CD14-positive monocyte (primary cell): Measurements from ENCODE around the gene TEAD1. TPM values are rescaled to one million over a fixed set of nuclear protein-coding genes. Genes with fewer than 3 reads are reported as not detected.

Source experiments
- DNase-seq, 3 donors: peaks; one replicate each; pipeline ENCODE4 v3.0.0-alpha.2; 2011 to 2022
- H2AFZ ChIP-seq: 2 replicates; pipeline ENCODE4 v1.6.0; 2012; ENCODE audit warnings: mild to moderate bottlenecking, low read depth, low read length, inconsistent platforms; ENCODE audit not compliant: insufficient read depth, poor library complexity, severe bottlenecking
- H3K27ac ChIP-seq, 2 donors: 1 replicate in 1 of 2; 2 replicates in 1 of 2; pipeline ENCODE4 v1.5.1; 2012 to 2013; ENCODE audit warnings: low read length in 2 of 2, control low read depth in 1 of 2, inconsistent platforms in 1 of 2, low read depth in 1 of 2, mild to moderate bottlenecking in 1 of 2
- H3K27me3 ChIP-seq, 2 donors: one replicate each; pipeline versions ENCODE4 v1.6.0 to v1.6.1; 2011 to 2013; ENCODE audit warnings: low read length in 2 of 2; ENCODE audit not compliant: control insufficient read depth in 2 of 2, insufficient read depth in 2 of 2
- H3K36me3 ChIP-seq, 2 donors: replicated peaks in 1 of 2; 1 replicate in 1 of 2; 2 replicates in 1 of 2; pipeline versions ENCODE4 v1.5.1 to v1.6.1; 2012 to 2013; ENCODE audit warnings: low read length in 2 of 2, control low read depth in 1 of 2, inconsistent platforms in 1 of 2, mild to moderate bottlenecking in 1 of 2; ENCODE audit not compliant: insufficient read depth in 2 of 2, control insufficient read depth in 1 of 2
- H3K4me1 ChIP-seq, 2 donors: 1 replicate in 1 of 2; 2 replicates in 1 of 2; pipeline versions ENCODE4 v1.5.1 to v1.6.1; 2012 to 2013; ENCODE audit warnings: low read length in 2 of 2, control low read depth in 1 of 2, inconsistent platforms in 1 of 2, mild to moderate bottlenecking in 1 of 2, moderate library complexity in 1 of 2; ENCODE audit not compliant: insufficient read depth in 2 of 2, control insufficient read depth in 1 of 2
- H3K4me2 ChIP-seq: replicated peaks from 2 replicates; pipeline ENCODE3; 2012; ENCODE audit warnings: low read length, moderate library complexity, mild to moderate bottlenecking; ENCODE audit not compliant: poor library complexity, severe bottlenecking; ENCODE audit errors: extremely low read depth
- H3K4me3 ChIP-seq, 3 experiments: fragments of 200-600 bp in 1 of 3; sonication (generic) in 1 of 3; replicated peaks in 1 of 3; 1 replicate in 2 of 3; 2 replicates in 1 of 3; pipeline ENCODE4 v1.5.1; 2011 to 2013; ENCODE audit warnings: low read length in 3 of 3, mild to moderate bottlenecking in 3 of 3, control low read depth in 2 of 3, low read depth in 2 of 3, inconsistent platforms in 1 of 3, moderate library complexity in 1 of 3
- H3K79me2 ChIP-seq: 2 replicates; pipeline ENCODE4 v1.6.0; 2012; ENCODE audit warnings: mild to moderate bottlenecking, control low read depth, inconsistent platforms, low read length, moderate library complexity; ENCODE audit not compliant: insufficient read depth
- H3K9ac ChIP-seq: 2 replicates; pipeline ENCODE4 v1.6.0; 2017; ENCODE audit warnings: low read length, mild to moderate bottlenecking; ENCODE audit not compliant: insufficient read depth, poor library complexity, severe bottlenecking
- H3K9me3 ChIP-seq, 2 donors: replicated peaks in 1 of 2; 1 replicate in 1 of 2; 2 replicates in 1 of 2; pipeline versions ENCODE4 v1.5.1 to v1.6.1; 2012 to 2013; ENCODE audit warnings: low read length in 2 of 2, control low read depth in 1 of 2; ENCODE audit not compliant: control insufficient read depth in 1 of 2, insufficient read depth in 1 of 2
- H4K20me1 ChIP-seq: 2 replicates; pipeline ENCODE4 v1.6.0; 2012; ENCODE audit warnings: mild to moderate bottlenecking, low read length, control low read depth, moderate library complexity; ENCODE audit not compliant: insufficient read depth
- H3K27ac Mint-ChIP-seq, 7 donors: one replicate each; pipeline ENCODE4 v1.8.0; 2020; ENCODE audit warnings: mild to moderate bottlenecking in 7 of 7, mixed read lengths in 7 of 7, moderate library complexity in 6 of 7, inconsistent platforms in 2 of 7
- H3K27me3 Mint-ChIP-seq, 3 donors: one replicate each; pipeline ENCODE4 v1.8.0; 2021 to 2022; ENCODE audit warnings: low read depth in 3 of 3, mild to moderate bottlenecking in 3 of 3, mixed read lengths in 3 of 3, moderate library complexity in 3 of 3, inconsistent platforms in 1 of 3
- H3K36me3 Mint-ChIP-seq, 2 donors: one replicate each; pipeline ENCODE4 v1.8.0; 2020; ENCODE audit warnings: mixed read lengths in 2 of 2, inconsistent platforms in 1 of 2, mild to moderate bottlenecking in 1 of 2
- H3K4me1 Mint-ChIP-seq: one replicate; pipeline ENCODE4 v1.8.0; 2020; ENCODE audit warnings: mild to moderate bottlenecking, mixed read lengths
- H3K4me3 Mint-ChIP-seq, 2 donors: one replicate each; pipeline ENCODE4 v1.8.0; 2020; ENCODE audit warnings: mild to moderate bottlenecking in 2 of 2, mixed read lengths in 2 of 2, moderate library complexity in 1 of 2
- H3K9me3 Mint-ChIP-seq, 7 donors: one replicate each; pipeline ENCODE4 v1.8.0; 2020 to 2022; ENCODE audit warnings: mixed read lengths in 7 of 7, mild to moderate bottlenecking in 6 of 7, moderate library complexity in 6 of 7, inconsistent platforms in 2 of 7
- CTCF ChIP-seq: fragments of 200-600 bp; IDR thresholded peaks from one replicate; pipeline ENCODE4 v1.8.0; 2022; ENCODE audit warnings: antibody characterized with exemption, mild to moderate bottlenecking
- WGBS: methylation state at CpG from one replicate; pipeline ENCODE4 v1.1.5; 2013; ENCODE audit warnings: missing lambda C conversion rate; ENCODE audit not compliant: insufficient coverage; 5-methylcytosine and 5-hydroxymethylcytosine counted together
- intact Hi-C, 2 donors: fragments of 100-400 bp; cut with micrococcal nuclease; formaldehyde crosslinking; loops; one replicate each; pipeline versions ENCODE4 v1.15.0 to v1.15.1; 2023
- polyA plus RNA-seq, 3 donors: library from polyadenylated mRNA; depleted of rRNA in 1 of 3; unstranded in 2 of 3; stranded (reverse) in 1 of 3; fragments of 300-500 nt in 2 of 3; fragments of >200 nt in 1 of 3; fragmentation: Illumina TruSeq in 2 of 3; gene quantifications; 1 replicate in 2 of 3; 2 replicates in 1 of 3; pipeline ENCODE4 v1.2.3, GENCODE V29; 2012 to 2021

Gene TEAD1
- polyA plus RNA-seq, 3 donors = not detected

DNA sequence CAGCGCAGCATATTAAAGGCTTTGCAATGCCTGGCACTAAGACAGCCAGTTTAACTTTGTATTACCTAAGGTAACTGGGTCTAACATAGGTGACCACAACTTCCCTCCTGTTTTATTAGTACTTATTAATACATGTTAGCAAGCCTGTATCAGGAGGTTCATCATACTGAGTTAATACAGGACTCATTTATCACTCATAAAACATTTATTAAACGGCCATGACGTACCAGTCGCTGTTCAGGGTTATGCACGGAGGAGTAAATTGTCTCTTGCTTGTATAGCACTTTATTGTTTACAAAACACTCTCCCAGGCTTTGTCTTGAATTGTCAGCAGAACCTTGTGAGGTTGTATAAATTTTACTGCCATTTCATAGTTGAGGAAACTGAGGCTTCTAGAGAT is 55.7 kb downstream of the TEAD1 start:
- H3K27ac Mint-ChIP-seq = no peak overlapping the region
- Histone ChIP-seq H3K4me3 (no peak overlapping the region), H3K4me2 (no peak overlapping the region), H3K79me2 (no peaks in the 10 kb centered on the region), H3K4me1 (no peaks in the 10 kb centered on the region), H3K36me3 (no peaks in the 10 kb centered on the region), H3K9ac (no peak overlapping the region), H3K27ac (no peak overlapping the region), H3K27me3 (no peaks in the 10 kb centered on the region), H2AFZ (no peak overlapping the region), H3K9me3 (no peaks in the 10 kb centered on the region), H4K20me1 (no peaks in the 10 kb centered on the region)
- no peaks in the 10 kb centered on the region for H3K4me1 Mint-ChIP-seq
- H3K9me3 Mint-ChIP-seq = peaks cover 0 to 2% (median 0%) of the 10 kb centered on the region in 7 donors
- WGBS = 100% methylated on average over 1 of the region's 5 CpGs
- intact Hi-C loops = no loop called here
- H3K36me3 Mint-ChIP-seq = no peaks in the 10 kb centered on the region
- no peak for DNase-seq
- TF ChIP-seq CTCF = no peak
- peaks cover 0 to 6% (median 4%) of the 10 kb centered on the region in 3 donors for H3K27me3 Mint-ChIP-seq
- H3K4me3 Mint-ChIP-seq = no peak overlapping the region

DNA sequence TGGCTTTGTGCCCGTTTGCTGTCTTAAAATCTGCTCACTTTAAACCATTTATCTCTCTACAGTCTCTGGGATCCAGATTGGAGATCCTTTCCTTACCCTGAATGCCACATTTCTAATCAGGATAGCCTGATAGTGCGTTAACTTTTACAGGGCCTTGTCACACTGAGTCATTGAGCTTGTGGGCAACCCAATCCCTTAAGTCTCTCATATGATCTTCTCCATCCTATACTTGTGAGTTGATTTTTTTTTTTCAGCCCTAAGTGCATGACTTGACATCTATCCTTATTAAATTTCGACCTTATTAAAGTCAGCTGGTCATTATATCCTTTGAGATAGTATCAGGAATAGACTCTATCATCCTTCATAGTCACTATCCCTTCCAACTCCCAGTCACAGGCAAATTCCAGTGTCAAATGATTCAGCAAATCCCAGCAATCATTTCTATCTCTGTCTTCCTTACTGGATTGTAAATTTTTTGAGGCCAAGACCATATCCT is 57.7 kb downstream of the TEAD1 start:
- H3K79me2 ChIP-seq = no peaks in the 10 kb centered on the region

More for the DNA sequence above, 57.7 kb downstream of the TEAD1 start:
- WGBS = 83% methylated on average over 1 of the region's 3 CpGs
- Mint-ChIP-seq H3K4me3 (no peak overlapping the region), H3K27ac (peak overlapping the region in 1 of 7 donors; percentile 9), H3K9me3 (peaks cover 0 to 2% (median 0%) of the 10 kb centered on the region in 7 donors), H3K27me3 (peaks cover 3 to 6% (median 6%) of the 10 kb centered on the region in 3 donors), H3K4me1 (no peaks in the 10 kb centered on the region), H3K36me3 (no peaks in the 10 kb centered on the region)
- no peaks in the 10 kb centered on the region for H3K4me1 ChIP-seq
- H2AFZ ChIP-seq = no peak overlapping the region
- no peaks in the 10 kb centered on the region for H3K27me3 ChIP-seq
- H4K20me1 ChIP-seq = no peaks in the 10 kb centered on the region
- H3K36me3 ChIP-seq = no peaks in the 10 kb centered on the region
- intact Hi-C loops = no loop called here
- no peaks in the 10 kb centered on the region for H3K9me3 ChIP-seq
- H3K27ac ChIP-seq = no peak overlapping the region
- no peak for TF ChIP-seq CTCF
- DNase-seq = no peak
- no peak overlapping the region for H3K9ac ChIP-seq
- no peak overlapping the region for H3K4me3 ChIP-seq
- H3K4me2 ChIP-seq = no peak overlapping the region
